Measurements from ENCODE around the gene CPB2.

CPB2 gene, protein sequence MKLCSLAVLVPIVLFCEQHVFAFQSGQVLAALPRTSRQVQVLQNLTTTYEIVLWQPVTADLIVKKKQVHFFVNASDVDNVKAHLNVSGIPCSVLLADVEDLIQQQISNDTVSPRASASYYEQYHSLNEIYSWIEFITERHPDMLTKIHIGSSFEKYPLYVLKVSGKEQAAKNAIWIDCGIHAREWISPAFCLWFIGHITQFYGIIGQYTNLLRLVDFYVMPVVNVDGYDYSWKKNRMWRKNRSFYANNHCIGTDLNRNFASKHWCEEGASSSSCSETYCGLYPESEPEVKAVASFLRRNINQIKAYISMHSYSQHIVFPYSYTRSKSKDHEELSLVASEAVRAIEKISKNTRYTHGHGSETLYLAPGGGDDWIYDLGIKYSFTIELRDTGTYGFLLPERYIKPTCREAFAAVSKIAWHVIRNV

GRCh38 chr13:46104868-46105267 lies at the start of gene CPB2:
TSS of gene CPB2 (minus strand) at chr13:46105033. CDS start at chr13:46105009, 24 bp downstream.
- no peak for DNase-seq (ENCODE audit: low spot score)

DNA sequence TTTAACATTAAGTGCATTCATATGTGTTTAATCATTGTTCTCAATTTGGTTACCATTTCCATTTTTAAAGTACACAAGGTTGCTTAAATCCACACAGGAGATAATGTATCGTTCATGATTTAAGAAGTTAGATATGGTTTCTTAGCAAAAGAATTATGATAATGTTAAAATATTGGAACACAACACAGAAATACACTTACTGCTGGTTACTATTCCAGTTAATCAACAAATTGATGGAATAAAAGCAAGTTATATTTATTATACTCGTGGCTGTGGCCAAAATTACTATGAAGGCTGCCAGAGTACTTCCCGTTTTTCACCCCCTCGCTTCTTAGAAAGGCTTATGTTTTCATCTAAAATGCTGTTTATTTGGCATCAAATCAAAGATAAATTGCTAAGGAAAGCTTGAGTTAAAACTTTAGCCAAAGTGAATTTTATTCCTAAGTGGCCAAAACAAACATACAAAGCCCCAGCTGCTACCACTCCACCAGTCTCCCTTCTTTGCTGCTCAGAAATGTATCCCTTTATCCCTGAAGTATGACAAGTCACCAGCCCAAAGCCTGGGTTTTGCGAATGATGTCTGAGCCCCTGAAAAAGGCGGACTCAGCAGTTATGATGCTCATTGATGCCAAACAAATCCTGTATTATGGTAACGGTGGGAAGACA lies 49.4 kb upstream of the CPB2 start:
- DNase-seq (ENCODE audit: low spot score), result no peak

GRCh38 chr13:46152627-46153328 lies 47.9 kb upstream of the CPB2 start:
- no peak for DNase-seq (ENCODE audit: low spot score)

- DNase-seq (ENCODE audit: low spot score), result no peak
Measured at GRCh38 chr13:46150134-46150693, 45.4 kb upstream of the CPB2 start.

DNA sequence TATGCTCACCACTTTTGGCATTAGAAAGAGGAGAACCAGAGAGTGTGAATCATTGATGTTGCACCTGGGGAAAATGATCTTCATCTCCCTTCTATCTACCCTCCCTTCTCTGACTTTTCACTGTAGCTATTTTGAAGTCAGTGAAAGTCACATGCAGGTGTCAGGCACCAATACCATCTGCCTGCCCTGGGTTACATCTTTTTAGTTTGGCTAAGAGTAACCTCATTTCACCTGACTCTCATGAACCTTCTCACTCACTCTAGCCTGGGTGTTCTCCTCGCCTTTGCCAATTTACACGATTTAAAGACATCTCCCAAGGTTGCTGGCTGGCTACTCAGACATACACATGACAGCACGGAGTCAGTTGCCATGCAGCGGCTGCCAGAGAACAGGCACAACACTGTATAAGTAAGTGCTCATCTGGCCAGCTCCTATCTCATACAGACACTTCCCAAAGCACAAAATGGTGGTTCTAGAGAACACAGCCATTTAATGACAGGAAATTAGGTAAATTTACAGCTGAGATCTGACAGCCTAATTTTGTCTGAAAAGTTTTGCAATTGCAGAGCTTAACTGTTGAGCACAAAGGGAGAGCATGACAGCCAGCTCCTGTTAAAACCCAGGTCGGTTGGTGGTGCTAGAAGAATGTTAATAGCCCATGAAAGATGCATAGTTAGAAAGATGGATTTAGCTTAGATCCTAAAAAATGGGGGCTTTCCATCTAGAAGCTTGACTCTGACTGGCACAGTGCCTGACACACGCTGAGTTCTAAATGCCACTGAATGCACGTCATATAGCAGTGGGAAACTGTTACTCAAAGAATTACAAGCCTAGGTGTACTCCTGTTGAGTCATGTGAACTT lies 44.7 kb upstream of the CPB2 start:
- DNase-seq (ENCODE audit: low spot score), result no peak

DNA sequence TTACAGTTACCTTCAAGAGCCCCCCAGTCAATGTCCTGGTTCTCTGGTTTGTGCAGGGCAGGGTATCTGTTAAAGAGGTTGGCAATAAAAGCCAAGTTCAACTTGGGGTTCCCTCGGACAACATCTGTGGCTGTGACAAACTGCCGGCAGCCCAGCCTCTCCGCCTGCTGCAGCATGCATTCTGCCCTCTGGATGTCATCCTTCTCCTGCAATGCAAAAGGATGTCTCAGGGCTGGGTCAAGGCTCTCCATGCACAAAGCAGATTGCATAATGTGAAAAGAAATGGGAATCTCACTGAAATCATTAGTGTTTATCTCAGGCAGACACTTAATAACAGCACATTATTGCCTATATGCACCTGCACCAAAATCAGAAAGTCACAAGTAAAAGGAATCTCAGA lies 42.1 kb upstream of the CPB2 start:
- DNase-seq (ENCODE audit: low spot score), result no peak

GRCh38 chr13:46145950-46146349 lies 41.1 kb upstream of the CPB2 start:
- no peak for DNase-seq (ENCODE audit: low spot score)

GRCh38 chr13:46145135-46145534 lies 40.3 kb upstream of the CPB2 start:
- no peak for DNase-seq (ENCODE audit: low spot score)

DNA sequence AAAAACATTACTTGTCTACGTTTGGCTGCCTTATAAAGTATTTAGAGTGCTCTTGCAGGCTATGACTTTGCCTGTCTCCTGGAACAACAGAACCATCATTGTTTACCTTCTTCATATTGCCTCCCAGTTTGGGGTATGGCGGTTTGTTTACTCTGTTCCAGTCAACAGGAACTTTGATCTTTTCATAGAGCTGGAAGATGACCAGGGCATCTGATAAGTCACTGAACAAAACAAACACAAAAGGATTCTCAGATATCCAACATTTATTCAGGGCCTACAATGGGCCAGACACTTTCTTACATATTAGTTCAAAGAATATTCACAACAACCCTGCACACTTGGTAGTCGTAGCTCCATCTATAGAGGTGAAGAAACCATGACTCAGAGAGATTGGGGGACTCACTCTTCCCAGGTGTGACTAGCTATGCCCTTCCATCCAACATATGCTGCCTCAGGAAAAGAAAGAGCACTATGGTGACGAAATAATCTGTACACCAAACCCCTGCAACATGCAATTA lies 38.4 kb upstream of the CPB2 start:
- DNase-seq (ENCODE audit: low spot score), result no peak

GRCh38 chr13:46142776-46143175 lies 37.9 kb upstream of the CPB2 start:
- no peak for DNase-seq (ENCODE audit: low spot score)

- no peak for DNase-seq (ENCODE audit: low spot score)
Measured at GRCh38 chr13:46140044-46140443, 35.2 kb upstream of the CPB2 start.

- DNase-seq (ENCODE audit: low spot score), result no peak
Measured at GRCh38 chr13:46137627-46138317, 32.9 kb upstream of the CPB2 start.

DNA sequence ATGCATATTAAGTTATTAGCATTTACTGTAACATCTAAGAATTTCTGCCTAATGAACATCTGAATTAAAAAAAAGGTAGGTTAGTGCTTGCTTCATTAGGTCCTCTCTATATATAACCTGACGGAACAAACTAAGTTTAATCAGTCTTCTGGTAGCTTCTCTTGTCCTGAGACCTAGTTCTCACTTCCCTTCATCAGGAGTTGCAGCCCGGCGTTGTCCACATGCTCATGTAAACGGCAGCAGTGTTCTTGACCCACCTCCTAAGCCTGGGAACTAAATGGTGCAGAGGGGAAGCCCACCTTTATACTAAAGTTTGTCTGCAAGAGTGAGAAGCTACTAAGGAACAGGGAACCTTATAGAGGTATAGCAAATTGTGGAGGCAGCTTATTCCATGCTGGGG lies 31.9 kb upstream of the CPB2 start:
- no peak for DNase-seq (ENCODE audit: low spot score)

- DNase-seq (ENCODE audit: low spot score), result no peak
Measured at GRCh38 chr13:46134961-46135522, 30.2 kb upstream of the CPB2 start.

DNA sequence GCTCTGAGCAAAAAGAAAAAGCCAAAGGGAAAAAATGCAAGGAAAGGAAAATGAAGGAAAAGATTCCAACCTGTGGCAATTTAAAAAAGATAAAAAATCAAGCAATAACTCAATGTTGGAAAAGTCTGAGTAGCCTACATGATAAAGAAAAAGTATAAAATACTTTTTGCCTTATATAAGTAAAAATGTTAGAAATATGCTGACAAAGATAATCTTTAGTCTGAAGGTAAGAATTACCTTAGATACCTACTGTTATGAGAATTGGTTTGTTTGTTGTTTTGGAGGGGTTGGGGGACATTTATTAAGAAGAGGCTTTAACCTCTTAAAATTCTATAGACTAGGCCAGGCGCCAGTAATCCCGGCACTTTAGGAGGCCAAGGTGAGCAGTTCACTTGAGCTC lies 29.7 kb upstream of the CPB2 start:
- no peak for DNase-seq (ENCODE audit: low spot score)

GRCh38 chr13:46132109-46132508 lies 27.3 kb upstream of the CPB2 start:
- no peak for DNase-seq (ENCODE audit: low spot score)

- no peak for DNase-seq (ENCODE audit: low spot score)
Measured at GRCh38 chr13:46131705-46132104, 26.9 kb upstream of the CPB2 start.

GRCh38 chr13:46129955-46130618 lies 25.3 kb upstream of the CPB2 start:
- DNase-seq (ENCODE audit: low spot score), result no peak

- DNase-seq (ENCODE audit: low spot score), result no peak
Measured at GRCh38 chr13:46129124-46129523, 24.3 kb upstream of the CPB2 start.
